GM18519 (cell line): Measurements from ENCODE around the gene PTPRK.
A peak's percentile ranks its signal among the peaks of the same experiment; 100 is the strongest.

Experiments
- ATAC-seq: cut with Tn5 transposase; IDR thresholded peaks from one replicate; pipeline ENCODE4 v1.9.1; 2021; ENCODE audit warnings: mild to moderate bottlenecking, moderate library complexity; ENCODE audit not compliant: unreplicated experiment, low FRiP score

The PTPRK gene

GRCh38 chr6:128352366-128352765, 168.0 kb downstream of the PTPRK start:
- ATAC-seq = no peak

GRCh38 chr6:128351255-128351514, 169.2 kb downstream of the PTPRK start:
- no peak for ATAC-seq

GRCh38 chr6:128350416-128351254, 169.8 kb downstream of the PTPRK start:
- no peak for ATAC-seq

GRCh38 chr6:128347123-128347522, 173.3 kb downstream of the PTPRK start:
- no peak for ATAC-seq

GRCh38 chr6:128346569-128346968, 173.8 kb downstream of the PTPRK start:
- no peak for ATAC-seq

- ATAC-seq = no peak
Measured at GRCh38 chr6:128345278-128345677, 175.1 kb downstream of the PTPRK start.

GRCh38 chr6:128343706-128344105, 176.7 kb downstream of the PTPRK start:
- no peak for ATAC-seq

GRCh38 chr6:128339635-128340450, 180.6 kb downstream of the PTPRK start:
- ATAC-seq = no peak

- ATAC-seq = no peak
Measured at GRCh38 chr6:128337619-128338018, 182.8 kb downstream of the PTPRK start.

- no peak for ATAC-seq
Measured at GRCh38 chr6:128336436-128337095, 183.8 kb downstream of the PTPRK start.

GRCh38 chr6:128335963-128336362, 184.4 kb downstream of the PTPRK start:
- no peak for ATAC-seq

GRCh38 chr6:128333581-128334223, 186.7 kb downstream of the PTPRK start:
- ATAC-seq = no peak

GRCh38 chr6:128327890-128328289, 192.5 kb downstream of the PTPRK start:
- peak; percentile 96 for ATAC-seq

GRCh38 chr6:128323011-128323410, 197.4 kb downstream of the PTPRK start:
- ATAC-seq = no peak

- ATAC-seq = no peak
Measured at GRCh38 chr6:128319946-128320345, 200.5 kb downstream of the PTPRK start.

- ATAC-seq = no peak
Measured at GRCh38 chr6:128319157-128319556, 201.2 kb downstream of the PTPRK start.

- no peak for ATAC-seq
Measured at GRCh38 chr6:128316258-128316929, 204.0 kb downstream of the PTPRK start.

- no peak for ATAC-seq
Measured at GRCh38 chr6:128314190-128314589, 206.2 kb downstream of the PTPRK start.

- ATAC-seq = no peak
Measured at GRCh38 chr6:128311944-128312570, 208.3 kb downstream of the PTPRK start.

GRCh38 chr6:128310451-128310850, 209.9 kb downstream of the PTPRK start:
- no peak for ATAC-seq
